Putamen (tissue), 1 donor: ENCODE data around the gene RAB8B.

ENCODE experiments used
- DNase-seq: peaks from one replicate; pipeline ENCODE4 v3.0.0-alpha.2; 2016; ENCODE audit warnings: low spot score

Gene RAB8B

DNA sequence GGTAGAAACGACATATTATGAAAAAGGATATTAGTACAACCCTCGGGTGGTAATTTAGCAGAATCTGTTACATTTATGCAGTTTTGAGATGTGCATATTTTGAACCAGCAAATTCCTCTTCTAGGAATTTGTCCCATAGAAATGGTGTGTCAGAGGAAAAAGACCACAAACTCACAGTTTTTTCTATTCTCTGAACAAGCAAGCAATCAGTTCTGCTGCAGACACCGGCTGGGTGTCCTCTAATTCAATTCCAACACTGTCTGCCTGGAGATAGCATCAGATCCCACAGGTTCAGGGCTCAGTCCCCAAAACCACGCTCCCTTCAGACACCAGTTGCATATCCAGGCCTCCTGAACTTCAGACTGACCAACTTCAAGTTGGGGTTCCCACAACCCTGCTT is 124.4 kb downstream of the RAB8B start:
- DNase-seq, result no peak

DNA sequence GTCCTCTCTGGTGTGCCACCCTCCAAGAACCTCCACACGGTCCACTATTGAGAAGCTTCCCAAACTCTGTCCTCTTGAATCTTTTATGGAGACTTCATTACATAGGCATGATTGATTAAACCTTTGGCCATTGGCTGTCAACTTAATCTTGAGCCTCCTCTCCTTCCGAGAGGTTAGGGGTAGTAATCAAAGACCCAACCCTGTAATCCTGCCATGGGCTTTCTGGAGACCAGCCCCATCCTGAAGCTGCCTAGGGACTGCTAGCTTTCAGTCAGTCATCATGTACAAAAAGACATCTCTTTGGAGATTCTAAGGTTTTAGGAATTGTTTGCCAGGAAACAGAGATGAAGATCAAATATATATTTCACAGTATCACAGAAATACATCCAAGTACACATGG is 125.0 kb downstream of the RAB8B start:
- no peak for DNase-seq
